Measurements from ENCODE around the gene SPRYD3.

SPRYD3 gene

GRCh38 chr12:53102883-53103807, 24.0 kb upstream of the SPRYD3 start, which contains the start of gene SOAT2:
SOAT2 (plus strand) TSS chr12:53103486; CDS start chr12:53103578, 92 bp downstream.
- Histone ChIP-seq H3K36me3 (replicated peaks) (peaks cover 10% of the 10 kb centered on the region), H3K4me3 (ENCODE audit: low read depth, low read length) (no peak within 1 kb of the TSS), H3K27me3 (replicated peaks) (no peaks in the 10 kb centered on the region), H3K27ac (no peak within 1 kb of the TSS)
- in situ Hi-C loops (cut with HindIII; ENCODE audit: low pct_ligation_motif_present, low sequenced_read_pairs) = no loop called here
- DNase-seq = no peak
- no peak for TF ChIP-seq CTCF (IDR thresholded peaks at IDR 0.05; ENCODE audit: low read depth, low read length, missing control alignments)

GRCh38 chr12:53101931-53102781, 23.0 kb upstream of the SPRYD3 start:
- no peak overlapping the region for H3K4me3 ChIP-seq (ENCODE audit: low read depth, low read length)
- peaks cover 10% of the 10 kb centered on the region for H3K36me3 ChIP-seq (replicated peaks)
- H3K27ac ChIP-seq = no peak overlapping the region
- TF ChIP-seq CTCF (IDR thresholded peaks at IDR 0.05; ENCODE audit: low read depth, low read length, missing control alignments) = no peak
- in situ Hi-C loops (cut with HindIII; ENCODE audit: low pct_ligation_motif_present, low sequenced_read_pairs) = no loop called here
- H3K27me3 ChIP-seq (replicated peaks) = no peaks in the 10 kb centered on the region
- DNase-seq = no peak

- in situ Hi-C loops (cut with HindIII; ENCODE audit: low pct_ligation_motif_present, low sequenced_read_pairs) = no loop called here
- DNase-seq = no peak
- Histone ChIP-seq H3K27ac (no peak overlapping the region), H3K27me3 (replicated peaks) (no peaks in the 10 kb centered on the region), H3K4me3 (ENCODE audit: low read depth, low read length) (no peak overlapping the region), H3K36me3 (replicated peaks) (peaks cover 10% of the 10 kb centered on the region)
- no peak for TF ChIP-seq CTCF (IDR thresholded peaks at IDR 0.05; ENCODE audit: low read depth, low read length, missing control alignments)
Measured at GRCh38 chr12:53101266-53101665, 22.1 kb upstream of the SPRYD3 start.

GRCh38 chr12:53100466-53101151, 21.4 kb upstream of the SPRYD3 start:
- no peak overlapping the region for H3K27ac ChIP-seq
- H3K27me3 ChIP-seq (replicated peaks) = no peaks in the 10 kb centered on the region
- H3K4me3 ChIP-seq (ENCODE audit: low read depth, low read length) = no peak overlapping the region
- peaks cover 10% of the 10 kb centered on the region for H3K36me3 ChIP-seq (replicated peaks)
- no peak for TF ChIP-seq CTCF (IDR thresholded peaks at IDR 0.05; ENCODE audit: low read depth, low read length, missing control alignments)
- in situ Hi-C loops (cut with HindIII; ENCODE audit: low pct_ligation_motif_present, low sequenced_read_pairs) = no loop called here
- no peak for DNase-seq

GRCh38 chr12:53099071-53099882, 20.1 kb upstream of the SPRYD3 start:
- peak; percentile 97 for DNase-seq
- in situ Hi-C loops (cut with HindIII; ENCODE audit: low pct_ligation_motif_present, low sequenced_read_pairs) = no loop called here
- H3K27me3 ChIP-seq (replicated peaks) = no peaks in the 10 kb centered on the region
- H3K36me3 ChIP-seq (replicated peaks) = peaks cover 10% of the 10 kb centered on the region
- peak overlapping the region; percentile 97 for H3K27ac ChIP-seq
- peak overlapping the region; percentile 75 for H3K4me3 ChIP-seq (ENCODE audit: low read depth, low read length)
- peak; percentile 99 for TF ChIP-seq CTCF (IDR thresholded peaks at IDR 0.05; ENCODE audit: low read depth, low read length, missing control alignments)
